Liver (tissue), 3 donors: ENCODE data around the gene COL27A1.

ENCODE experiments used
- CTCF ChIP-seq: fragments of 150-350 bp; IDR thresholded peaks from 2 replicates; pipeline ENCODE4 v1.5.1; 2017; ENCODE audit warnings: improper control_type of control experiment, low read depth, low read length; ENCODE audit not compliant: missing input control
- JUND ChIP-seq, 2 donors: IDR thresholded peaks; 2 replicates each; pipeline ENCODE4 v1.6.1; 2016; ENCODE audit warnings: antibody characterized with exemption in 2 of 2
- NR2F2 ChIP-seq: IDR thresholded peaks from 2 replicates; pipeline ENCODE4 v1.6.1; 2016; ENCODE audit warnings: antibody characterized with exemption
- RAD21 ChIP-seq, 2 donors: IDR thresholded peaks; 2 replicates each; pipeline ENCODE4 v1.6.1; 2016; ENCODE audit warnings: antibody characterized with exemption in 2 of 2, mild to moderate bottlenecking in 2 of 2
- RXRA ChIP-seq, 2 donors: IDR thresholded peaks; 2 replicates each; pipeline ENCODE4 v1.6.1; 2017 to 2018; ENCODE audit warnings: antibody characterized with exemption in 2 of 2, mild to moderate bottlenecking in 1 of 2
- TAF1 ChIP-seq: conservative IDR thresholded peaks from 2 replicates; pipeline ENCODE4 v1.6.1; 2016; ENCODE audit warnings: antibody characterized with exemption, mild to moderate bottlenecking
- YY1 ChIP-seq: IDR thresholded peaks from 2 replicates; pipeline ENCODE4 v1.6.1; 2016; ENCODE audit warnings: antibody characterized with exemption, mild to moderate bottlenecking
- ZBTB33 ChIP-seq: IDR thresholded peaks from 2 replicates; pipeline ENCODE4 v1.6.1; 2016; ENCODE audit warnings: antibody characterized with exemption
- TF ChIP-seq, protein P1 (sequence below): IDR thresholded peaks from 2 replicates; pipeline ENCODE4 v1.6.1; 2016; ENCODE audit warnings: antibody characterized with exemption, mild to moderate bottlenecking
- TF ChIP-seq, protein P2 (sequence below): IDR thresholded peaks from 2 replicates; pipeline ENCODE4 v1.6.1; 2016; ENCODE audit warnings: antibody characterized with exemption
- donor health status: healthy.
- donor health status: healthy.

DNA sequence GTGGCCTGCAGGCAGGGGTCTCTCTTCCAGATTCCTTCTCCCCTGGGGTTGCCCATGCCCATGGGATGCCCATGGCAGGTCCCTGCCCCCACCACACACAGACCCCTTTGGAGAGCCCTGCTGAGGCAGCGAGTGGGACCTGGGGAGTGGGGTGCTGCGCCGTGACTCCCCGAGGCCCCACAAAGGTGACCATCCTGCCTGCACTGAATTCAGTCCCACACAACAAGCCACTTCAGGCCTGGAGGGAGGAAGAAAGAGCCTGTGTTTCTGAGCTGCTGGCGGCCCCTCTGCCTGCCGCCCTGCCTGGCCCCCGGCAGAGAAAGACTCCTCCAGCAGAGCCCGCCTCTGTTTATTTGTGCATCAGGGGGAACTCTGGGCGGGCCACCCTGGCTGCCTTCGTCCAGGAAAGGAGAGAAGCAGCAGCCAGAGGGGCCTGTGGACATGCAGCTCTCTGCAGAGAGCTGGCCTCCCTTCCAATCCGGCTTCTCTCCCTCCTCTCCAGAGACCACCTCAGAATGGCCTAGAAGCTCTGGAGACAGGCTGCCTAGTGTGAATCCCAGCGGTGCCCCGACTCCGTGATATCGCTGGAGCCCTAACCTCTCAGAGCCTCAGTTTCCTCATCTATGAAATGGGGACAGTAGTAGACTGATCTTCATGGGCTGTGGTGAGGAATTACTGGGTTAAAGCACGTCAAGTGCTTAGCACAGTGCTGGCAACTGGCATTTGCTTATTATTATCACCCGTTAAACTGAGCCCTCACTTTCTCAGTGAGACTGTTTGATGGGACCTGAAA, 72.9 kb downstream of the COL27A1 start:
- TF ChIP-seq CTCF, result no peak
- no peak for TF ChIP-seq RXRA (IDR thresholded peaks at IDR 0.05)
- no peak for TF ChIP-seq YY1
- no peak for TF ChIP-seq TAF1
- TF ChIP-seq ZBTB33, result no peak
- TF ChIP-seq NR2F2, result no peak
- TF ChIP-seq JUND (IDR thresholded peaks at IDR 0.05), result no peak
- TF ChIP-seq, protein P1, sequence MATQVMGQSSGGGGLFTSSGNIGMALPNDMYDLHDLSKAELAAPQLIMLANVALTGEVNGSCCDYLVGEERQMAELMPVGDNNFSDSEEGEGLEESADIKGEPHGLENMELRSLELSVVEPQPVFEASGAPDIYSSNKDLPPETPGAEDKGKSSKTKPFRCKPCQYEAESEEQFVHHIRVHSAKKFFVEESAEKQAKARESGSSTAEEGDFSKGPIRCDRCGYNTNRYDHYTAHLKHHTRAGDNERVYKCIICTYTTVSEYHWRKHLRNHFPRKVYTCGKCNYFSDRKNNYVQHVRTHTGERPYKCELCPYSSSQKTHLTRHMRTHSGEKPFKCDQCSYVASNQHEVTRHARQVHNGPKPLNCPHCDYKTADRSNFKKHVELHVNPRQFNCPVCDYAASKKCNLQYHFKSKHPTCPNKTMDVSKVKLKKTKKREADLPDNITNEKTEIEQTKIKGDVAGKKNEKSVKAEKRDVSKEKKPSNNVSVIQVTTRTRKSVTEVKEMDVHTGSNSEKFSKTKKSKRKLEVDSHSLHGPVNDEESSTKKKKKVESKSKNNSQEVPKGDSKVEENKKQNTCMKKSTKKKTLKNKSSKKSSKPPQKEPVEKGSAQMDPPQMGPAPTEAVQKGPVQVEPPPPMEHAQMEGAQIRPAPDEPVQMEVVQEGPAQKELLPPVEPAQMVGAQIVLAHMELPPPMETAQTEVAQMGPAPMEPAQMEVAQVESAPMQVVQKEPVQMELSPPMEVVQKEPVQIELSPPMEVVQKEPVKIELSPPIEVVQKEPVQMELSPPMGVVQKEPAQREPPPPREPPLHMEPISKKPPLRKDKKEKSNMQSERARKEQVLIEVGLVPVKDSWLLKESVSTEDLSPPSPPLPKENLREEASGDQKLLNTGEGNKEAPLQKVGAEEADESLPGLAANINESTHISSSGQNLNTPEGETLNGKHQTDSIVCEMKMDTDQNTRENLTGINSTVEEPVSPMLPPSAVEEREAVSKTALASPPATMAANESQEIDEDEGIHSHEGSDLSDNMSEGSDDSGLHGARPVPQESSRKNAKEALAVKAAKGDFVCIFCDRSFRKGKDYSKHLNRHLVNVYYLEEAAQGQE, result no peak
- TF ChIP-seq RAD21 (IDR thresholded peaks at IDR 0.05), result no peak
- TF ChIP-seq, protein P2, sequence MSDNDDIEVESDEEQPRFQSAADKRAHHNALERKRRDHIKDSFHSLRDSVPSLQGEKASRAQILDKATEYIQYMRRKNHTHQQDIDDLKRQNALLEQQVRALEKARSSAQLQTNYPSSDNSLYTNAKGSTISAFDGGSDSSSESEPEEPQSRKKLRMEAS, result no peak
